ENCODE measurements around the gene SLC30A10.
"Not testable (repeated sequence)": the region's sequence is repeated elsewhere in the genome, so short reads cannot be mapped to it uniquely, and the experiment has no call there.

The SLC30A10 gene

DNA sequence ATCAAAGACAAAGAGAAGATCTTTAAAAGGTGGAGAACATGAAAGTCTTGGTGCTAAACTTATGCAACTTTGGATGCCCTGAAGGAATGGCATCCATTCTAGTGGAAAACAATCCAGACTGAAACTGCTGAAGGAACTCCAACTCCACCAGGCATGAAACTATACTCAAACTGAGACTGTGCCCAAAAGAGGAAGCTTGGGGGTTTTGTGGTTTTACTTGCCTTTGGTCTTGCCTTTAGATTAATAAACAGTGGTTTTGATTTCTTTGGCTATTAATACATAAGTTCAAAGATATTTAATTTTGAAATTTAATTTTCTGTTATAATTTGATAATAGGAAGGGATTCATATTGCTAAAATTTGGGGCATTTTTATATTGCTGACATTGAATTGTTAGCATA, 17.4 kb upstream of the SLC30A10 start:
- no peak overlapping the region for H3K4me3 Mint-ChIP-seq
- H3K27me3 Mint-ChIP-seq, result peaks cover 12% of the 10 kb centered on the region
- peaks cover 8% of the 10 kb centered on the region for H3K9me3 Mint-ChIP-seq (ENCODE audit: low read depth)
- no peaks in the 10 kb centered on the region for H3K4me1 Mint-ChIP-seq (ENCODE audit: low read depth)
- no peak overlapping the region for H3K27ac Mint-ChIP-seq
- no peaks in the 10 kb centered on the region for H3K36me3 Mint-ChIP-seq

DNA sequence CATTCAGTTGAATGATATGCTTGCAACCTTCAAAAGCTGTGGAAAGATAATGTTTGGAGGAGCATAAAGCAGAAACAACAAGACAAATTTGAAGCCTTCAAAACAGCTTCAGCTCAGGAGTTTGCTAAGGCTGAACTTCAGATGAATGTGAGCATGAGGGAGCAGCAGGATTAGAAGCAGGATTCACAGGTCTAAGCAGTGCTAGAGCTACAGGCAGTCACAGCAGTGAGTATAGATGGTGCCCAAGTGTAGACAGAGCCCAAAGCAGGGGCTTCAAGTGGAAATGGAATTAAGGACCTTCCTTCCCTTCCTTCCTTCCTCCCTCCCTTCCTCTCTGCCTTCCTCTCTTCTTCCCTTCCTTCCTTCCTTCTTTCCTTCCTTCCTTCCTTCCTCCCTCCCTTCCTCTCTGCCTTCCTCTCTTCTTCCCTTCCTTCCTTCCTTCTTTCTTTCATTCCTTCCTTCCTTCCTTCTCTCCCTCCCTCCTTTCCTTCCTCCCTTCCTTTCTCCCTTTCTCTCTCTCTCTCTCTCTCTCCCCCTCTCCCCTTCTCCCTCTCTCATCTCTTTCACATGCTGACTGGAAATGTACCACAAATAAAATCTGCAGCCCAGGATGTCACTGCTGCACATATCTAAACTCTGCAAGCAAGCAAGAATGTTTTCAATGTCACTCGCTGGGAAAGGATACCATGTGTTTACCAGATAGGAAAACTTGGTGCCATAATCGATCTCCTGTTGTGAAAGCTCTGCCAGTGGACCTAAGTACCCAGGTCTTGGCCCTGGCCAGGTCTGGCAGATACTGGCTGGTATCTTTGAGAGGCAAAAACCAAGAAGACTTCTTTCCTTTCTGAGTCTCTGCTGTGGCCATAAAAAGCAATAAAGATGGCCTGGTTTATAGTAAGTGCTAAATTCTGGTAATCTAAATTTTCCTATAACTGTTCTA, 13.1 kb upstream of the SLC30A10 start:
- no peak overlapping the region for H3K27ac Mint-ChIP-seq
- no peak overlapping the region for H3K4me3 Mint-ChIP-seq
- H3K9me3 Mint-ChIP-seq (ENCODE audit: low read depth), result peaks cover 6% of the 10 kb centered on the region
- no peaks in the 10 kb centered on the region for H3K36me3 Mint-ChIP-seq
- H3K4me1 Mint-ChIP-seq (ENCODE audit: low read depth), result no peaks in the 10 kb centered on the region
- H3K27me3 Mint-ChIP-seq, result peaks cover 23% of the 10 kb centered on the region

DNA sequence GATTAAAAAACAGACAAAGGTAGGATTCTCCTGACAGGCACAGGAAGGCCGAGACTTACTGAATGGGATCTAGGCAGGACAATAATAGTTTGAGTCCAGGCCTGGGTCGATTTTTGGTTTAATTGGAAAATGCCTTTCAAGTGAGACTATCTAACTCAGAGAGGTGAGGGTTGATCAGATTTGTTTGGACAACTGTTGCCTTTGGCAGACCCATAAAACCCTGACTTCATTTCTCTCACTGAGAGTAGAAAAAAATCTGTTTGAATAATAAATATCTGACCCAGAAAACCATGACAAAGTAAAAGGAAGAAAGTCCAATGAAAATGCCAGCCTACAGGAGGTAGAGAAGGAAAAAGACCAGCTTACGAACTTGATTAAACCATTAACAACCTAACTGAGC, 12.3 kb upstream of the SLC30A10 start:
- Mint-ChIP-seq H3K36me3 (no peaks in the 10 kb centered on the region), H3K27me3 (peaks cover 23% of the 10 kb centered on the region), H3K4me3 (no peak overlapping the region), H3K9me3 (ENCODE audit: low read depth) (peaks cover 6% of the 10 kb centered on the region), H3K27ac (no peak overlapping the region), H3K4me1 (ENCODE audit: low read depth) (no peaks in the 10 kb centered on the region)

GRCh38 chr1:219938706-219939105, 10.3 kb upstream of the SLC30A10 start:
- Mint-ChIP-seq H3K4me3 (no peak overlapping the region), H3K4me1 (ENCODE audit: low read depth) (no peaks in the 10 kb centered on the region), H3K27me3 (peaks cover 22% of the 10 kb centered on the region), H3K9me3 (ENCODE audit: low read depth) (peaks cover 6% of the 10 kb centered on the region), H3K27ac (no peak overlapping the region), H3K36me3 (no peaks in the 10 kb centered on the region)

- not testable (repeated sequence) for H3K4me1 Mint-ChIP-seq (ENCODE audit: low read depth); H3K4me3 Mint-ChIP-seq; H3K9me3 Mint-ChIP-seq (ENCODE audit: low read depth); H3K27ac Mint-ChIP-seq; H3K36me3 Mint-ChIP-seq
- peaks cover 11% of the 10 kb centered on the region for H3K27me3 Mint-ChIP-seq
Observed at GRCh38 chr1:219933763-219934162, 5.4 kb upstream of the SLC30A10 start.

DNA sequence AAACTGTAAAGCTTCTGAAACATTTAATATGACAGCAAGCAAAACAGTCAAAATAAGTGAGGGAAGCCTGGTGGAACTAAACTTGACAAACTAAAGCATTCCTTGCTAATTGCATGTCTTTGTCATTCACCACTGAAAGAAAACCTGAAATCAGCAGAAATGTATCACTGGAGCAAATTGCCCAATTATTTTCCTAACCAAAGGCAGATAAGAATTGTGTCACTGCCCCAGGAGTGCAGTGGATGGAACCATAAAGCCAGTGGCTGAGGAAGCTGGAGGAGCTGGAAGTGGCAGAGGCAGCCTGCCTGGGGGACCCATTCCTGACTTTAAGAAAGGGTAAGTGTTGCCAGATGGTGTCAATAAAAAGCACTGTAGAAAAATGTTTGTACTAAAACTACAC, 2.7 kb upstream of the SLC30A10 start:
- Mint-ChIP-seq H3K4me1 (ENCODE audit: low read depth) (peaks cover 10% of the 10 kb centered on the region), H3K27me3 (peaks cover 23% of the 10 kb centered on the region), H3K36me3 (no peaks in the 10 kb centered on the region), H3K9me3 (ENCODE audit: low read depth) (no peaks in the 10 kb centered on the region), H3K4me3 (no peak overlapping the region), H3K27ac (no peak overlapping the region)

DNA sequence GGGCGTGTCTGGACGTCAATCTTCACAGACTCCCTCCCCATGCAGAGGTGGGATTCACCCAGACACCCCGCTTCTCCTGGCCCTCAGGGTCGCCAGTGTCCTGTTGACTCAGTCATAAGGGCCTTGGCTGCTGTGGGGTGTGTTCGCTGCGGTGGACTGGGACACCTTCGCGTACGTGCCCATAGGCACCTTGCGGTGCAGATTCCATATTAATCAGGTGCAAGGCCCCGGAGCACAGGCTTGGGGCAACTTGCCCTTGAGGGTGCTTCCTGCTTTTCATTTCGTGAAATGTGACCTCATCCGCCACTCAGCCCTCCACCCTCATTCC, 398 bp upstream of the SLC30A10 start:
- peaks cover 29% of the 10 kb centered on the region for H3K27me3 Mint-ChIP-seq
- H3K4me3 Mint-ChIP-seq, result peak overlapping the region; percentile 73
- H3K9me3 Mint-ChIP-seq (ENCODE audit: low read depth), result no peaks in the 10 kb centered on the region

GRCh38 chr1:219927298-219927955, 930 bp downstream of the SLC30A10 start:
- Mint-ChIP-seq H3K4me1 (ENCODE audit: low read depth) (peaks cover 10% of the 10 kb centered on the region), H3K36me3 (no peaks in the 10 kb centered on the region), H3K27me3 (peaks cover 34% of the 10 kb centered on the region), H3K27ac (no peak overlapping the region), H3K4me3 (peak overlapping the region; percentile 81), H3K9me3 (ENCODE audit: low read depth) (no peaks in the 10 kb centered on the region)

More for the DNA sequence above, 398 bp upstream of the SLC30A10 start:
- Mint-ChIP-seq H3K27ac (no peak overlapping the region), H3K4me1 (ENCODE audit: low read depth) (peaks cover 10% of the 10 kb centered on the region), H3K36me3 (no peaks in the 10 kb centered on the region)

GRCh38 chr1:219926363-219926998, 1.9 kb downstream of the SLC30A10 start:
- no peaks in the 10 kb centered on the region for H3K36me3 Mint-ChIP-seq
- H3K27me3 Mint-ChIP-seq, result peaks cover 31% of the 10 kb centered on the region
- no peak overlapping the region for H3K4me3 Mint-ChIP-seq
- H3K4me1 Mint-ChIP-seq (ENCODE audit: low read depth), result peaks cover 10% of the 10 kb centered on the region
- no peak overlapping the region for H3K27ac Mint-ChIP-seq
- no peaks in the 10 kb centered on the region for H3K9me3 Mint-ChIP-seq (ENCODE audit: low read depth)

- H3K4me1 Mint-ChIP-seq (ENCODE audit: low read depth), result peaks cover 10% of the 10 kb centered on the region
- H3K27me3 Mint-ChIP-seq, result peaks cover 31% of the 10 kb centered on the region
- H3K4me3 Mint-ChIP-seq, result no peak overlapping the region
- no peaks in the 10 kb centered on the region for H3K36me3 Mint-ChIP-seq
- no peak overlapping the region for H3K27ac Mint-ChIP-seq
- H3K9me3 Mint-ChIP-seq (ENCODE audit: low read depth), result no peaks in the 10 kb centered on the region
Observed at GRCh38 chr1:219924342-219924741, 4.0 kb downstream of the SLC30A10 start.

DNA sequence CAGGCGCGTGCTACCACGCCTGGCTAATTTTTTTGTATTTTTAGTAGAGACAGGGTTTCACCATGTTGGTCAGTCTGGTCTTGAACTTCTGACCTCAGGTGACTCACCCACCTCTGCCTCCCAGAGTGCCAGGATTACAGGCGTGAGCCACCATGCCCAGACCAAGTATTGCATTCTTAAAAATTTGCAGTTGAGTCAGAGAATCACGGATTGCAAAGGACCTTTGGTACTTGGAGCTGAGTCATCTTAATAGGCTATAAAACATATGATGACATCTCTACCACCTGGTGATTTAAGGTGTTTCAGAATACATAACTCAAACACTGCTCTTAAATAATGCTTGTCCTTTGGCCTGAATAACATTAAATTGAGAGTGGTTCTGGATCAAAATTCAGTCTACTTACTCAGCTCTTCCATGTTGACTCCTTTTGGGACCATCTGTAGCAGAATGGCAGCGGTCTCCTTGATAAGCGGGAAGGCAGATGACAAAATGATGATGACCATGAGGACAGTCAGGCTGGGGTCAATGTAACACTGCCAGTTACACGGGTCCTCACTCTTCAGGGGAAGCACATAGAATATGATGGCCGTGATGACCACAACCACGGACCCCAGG, 10.4 kb downstream of the SLC30A10 start:
- no peaks in the 10 kb centered on the region for H3K36me3 Mint-ChIP-seq
- H3K27me3 Mint-ChIP-seq, result peaks cover 8% of the 10 kb centered on the region
- no peak overlapping the region for H3K4me3 Mint-ChIP-seq
- H3K9me3 Mint-ChIP-seq (ENCODE audit: low read depth), result no peaks in the 10 kb centered on the region
- H3K27ac Mint-ChIP-seq, result no peak overlapping the region
- H3K4me1 Mint-ChIP-seq (ENCODE audit: low read depth), result no peaks in the 10 kb centered on the region

DNA sequence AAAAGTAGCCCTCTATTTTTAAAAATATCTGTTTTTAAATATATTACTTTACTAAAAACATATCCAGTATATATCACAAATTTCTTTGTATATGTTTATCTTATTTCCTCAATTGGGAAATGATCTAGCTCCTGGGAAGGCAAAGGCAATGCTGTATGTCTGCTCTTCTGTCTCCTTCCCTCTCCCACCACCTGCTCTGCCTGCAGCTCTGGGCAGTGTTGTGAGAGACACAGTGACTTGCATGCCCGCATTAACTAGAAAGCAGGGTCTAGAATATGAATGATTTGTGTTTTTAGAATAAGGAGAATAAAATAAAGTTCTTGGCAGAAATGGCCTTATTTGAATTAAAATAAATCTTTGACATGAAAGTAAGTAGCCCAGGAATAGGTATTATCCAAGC, 11.1 kb downstream of the SLC30A10 start:
- Mint-ChIP-seq H3K36me3 (no peaks in the 10 kb centered on the region), H3K4me1 (ENCODE audit: low read depth) (no peaks in the 10 kb centered on the region), H3K27ac (no peak overlapping the region), H3K4me3 (no peak overlapping the region), H3K27me3 (peaks cover 4% of the 10 kb centered on the region), H3K9me3 (ENCODE audit: low read depth) (no peaks in the 10 kb centered on the region)

DNA sequence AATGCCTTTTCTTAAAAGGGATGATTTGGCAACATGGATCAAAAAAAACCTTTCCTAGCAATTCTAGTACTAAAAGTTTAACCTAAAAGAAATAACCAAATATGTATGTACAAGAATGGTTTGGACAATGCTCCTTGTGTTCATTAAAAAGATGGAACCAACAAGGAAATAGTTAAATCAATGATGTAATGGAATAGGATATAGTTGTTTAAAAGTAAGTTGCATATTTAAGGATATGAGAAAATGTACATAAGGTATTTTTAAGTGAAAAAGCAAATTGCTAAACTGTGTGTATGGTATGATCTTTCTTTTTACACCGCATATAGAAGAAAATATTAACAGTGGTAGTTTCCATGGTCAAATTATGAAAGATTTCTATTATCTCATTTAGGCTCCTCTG, 12.1 kb downstream of the SLC30A10 start:
- H3K27me3 Mint-ChIP-seq, result peaks cover 2% of the 10 kb centered on the region
- H3K9me3 Mint-ChIP-seq (ENCODE audit: low read depth), result no peaks in the 10 kb centered on the region
- H3K27ac Mint-ChIP-seq, result no peak overlapping the region
- H3K4me1 Mint-ChIP-seq (ENCODE audit: low read depth), result no peaks in the 10 kb centered on the region
- no peaks in the 10 kb centered on the region for H3K36me3 Mint-ChIP-seq
- H3K4me3 Mint-ChIP-seq, result no peak overlapping the region

- Mint-ChIP-seq H3K36me3 (no peaks in the 10 kb centered on the region), H3K9me3 (ENCODE audit: low read depth) (no peaks in the 10 kb centered on the region), H3K4me1 (ENCODE audit: low read depth) (no peaks in the 10 kb centered on the region), H3K27me3 (peaks cover 1% of the 10 kb centered on the region), H3K27ac (no peak overlapping the region), H3K4me3 (no peak overlapping the region)
Observed at GRCh38 chr1:219913005-219913770, 15.2 kb downstream of the SLC30A10 start.
